Ovary (tissue), 10 donors: ENCODE data around the gene HORMAD2. TPM values are rescaled to one million over a fixed set of nuclear protein-coding genes. Genes with fewer than 3 reads are reported as not detected.

ENCODE experiments used
- DNase-seq, 5 donors: peaks; one replicate each; pipeline ENCODE4 v3.0.0-alpha.2; 2019 to 2020
- H3K27ac ChIP-seq, 2 donors: fragments of 200-600 bp; one replicate each; pipeline versions ENCODE4 v1.5.1 to v1.8.0; 2019 to 2022
- H3K27me3 ChIP-seq: fragments of 200-600 bp; one replicate; pipeline ENCODE4 v1.8.0; 2022
- H3K36me3 ChIP-seq: fragments of 200-600 bp; sonication (generic); one replicate; pipeline ENCODE4 v1.5.1; 2019
- H3K4me1 ChIP-seq: one replicate; pipeline ENCODE4 v1.8.1; 2013; ENCODE audit warnings: mild to moderate bottlenecking, moderate library complexity; ENCODE audit not compliant: insufficient read depth
- H3K4me3 ChIP-seq: fragments of 200-600 bp; sonication (generic); one replicate; pipeline ENCODE4 v1.5.1; 2017
- H3K9me3 ChIP-seq, 2 donors: fragments of 200-600 bp in 1 of 2; sonication (generic) in 1 of 2; one replicate each; pipeline versions ENCODE4 v1.5.1 to v1.8.1; 2013 to 2019; ENCODE audit warnings: mild to moderate bottlenecking in 1 of 2, moderate library complexity in 1 of 2
- CTCF ChIP-seq, 3 donors: fragments of 450-650 bp in 2 of 3; fragments of 200-600 bp in 1 of 3; IDR thresholded peaks; one replicate each; pipeline versions ENCODE4 v1.5.1 to v1.8.0; 2016 to 2022; ENCODE audit warnings: antibody characterized with exemption in 3 of 3, mild to moderate bottlenecking in 1 of 3
- EP300 ChIP-seq: sonication (generic); formaldehyde crosslinking; IDR thresholded peaks from one replicate; pipeline ENCODE4 v1.6.1; 2017; ENCODE audit warnings: antibody characterized with exemption
- POLR2A ChIP-seq: fragments of 450-650 bp; IDR thresholded peaks from one replicate; pipeline ENCODE4 v1.6.1; 2017; ENCODE audit warnings: antibody characterized with exemption, mild to moderate bottlenecking, moderate library complexity
- WGBS, 3 donors: extraction: QIAGEN DNeasy Blood & Tissue Kit in 1 of 3; methylation state at CpG; one replicate each; pipeline versions ENCODE4 v1.1.5 to v1.1.7; 2013 to 2017; 5-methylcytosine and 5-hydroxymethylcytosine counted together
- intact Hi-C, 4 donors: fragments of 100-400 bp; cut with DNase I; formaldehyde crosslinking; loops; one replicate each; pipeline versions ENCODE4 v1.11.0 to v1.15.1; 2022 to 2023
- long read RNA-seq, 3 donors: library from polyadenylated mRNA in 2 of 3; unstranded in 2 of 3; transcript quantifications; one replicate each; pipeline ENCODE4 v2.0.0 and lab custom pipeline, GENCODE V29; 2021 to 2026
- polyA plus RNA-seq, 2 donors: library from polyadenylated mRNA; stranded (reverse); fragments of 200-250 nt in 1 of 2; fragments of 350-450 nt in 1 of 2; fragmentation: Illumina TruSeq in 1 of 2; extraction: RNeasy Lipid Tissue Mini Kit (QIAGEN cat#74804) in 1 of 2; gene quantifications; one replicate each; pipeline ENCODE4 v1.2.3, GENCODE V29; 2013 to 2014
- total RNA-seq, 7 donors: library from RNA; depleted of rRNA in 2 of 7; stranded (reverse); fragments of >200 nt in 2 of 7; fragmentation: NEBNext Ultra II Directional in 3 of 7; extraction: Animal tissue kit (Norgen Biotek cat#: 25700) in 3 of 7; gene quantifications; one replicate each; pipeline versions ENCODE4 v1.1.0 to v1.2.4, GENCODE V29; 2016 to 2023
- donor health status: DM: no; HTN: no; CAD: no; lungs with moderate emphysema.
- donor health status: DM: no; HTN: no; CAD: no.
- donor health status: Bipolar disorder and iron deficiency.
- donor health status: DM: yes; HTN: yes; CAD: no.
- donor health status: DM: no; HTN: no; CAD: no.
- donor health status: DM: yes; HTN: yes; CAD: no.

HORMAD2 gene
- not detected for total RNA-seq
- not detected for polyA plus RNA-seq
- long read RNA-seq, donor 1: 0 reads
- long read RNA-seq, donor 2, partial matches to known transcripts: 0 of 1 reads
- long read RNA-seq, donor 2, other reads (novel, unspliced or antisense): 0 of 1 reads
- long read RNA-seq, donor 3: 0 reads

- intact Hi-C loops: loop anchor here in 3 of 4 donors (5.0 to 10.0 kb wide), 3 partner anchors 385 to 455 kb away; no protein-coding TSS in a partner anchor
- no peak for DNase-seq
- H3K27me3 ChIP-seq: no peaks in the 10 kb centered on the region
- WGBS, 3 donors: 28 to 34% (median 30%) methylated on average over 45 to 53 of the region's 53 CpGs
- H3K4me3 ChIP-seq: no peak within 1 kb of the TSS
- no peaks in the 10 kb centered on the region for H3K9me3 ChIP-seq
- TF ChIP-seq POLR2A (no peak), EP300 (no peak), CTCF (IDR thresholded peaks at IDR 0.05) (no peak)
- H3K4me1 ChIP-seq: no peaks in the 10 kb centered on the region
- H3K36me3 ChIP-seq: no peaks in the 10 kb centered on the region
- H3K27ac ChIP-seq: no peak within 1 kb of the TSS
Observed at GRCh38 chr22:30079952-30080533, at the start of gene HORMAD2. Gene HORMAD2, plus strand, starts transcription at chr22:30080464. Its CDS starts 13,489 bp downstream, at chr22:30093953.

GRCh38 chr22:30031328-30031727 is 48.9 kb upstream of the HORMAD2 start:
- Histone ChIP-seq H3K4me3 (no peak overlapping the region), H3K9me3 (no peaks in the 10 kb centered on the region), H3K4me1 (peaks cover 9% of the 10 kb centered on the region), H3K36me3 (no peaks in the 10 kb centered on the region), H3K27ac (no peak overlapping the region), H3K27me3 (no peaks in the 10 kb centered on the region)
- WGBS, 3 donors: 15 to 29% (median 22%) methylated on average over 3 of the region's 3 CpGs
- intact Hi-C loops: no loop called here
- no peak for DNase-seq
- TF ChIP-seq CTCF (IDR thresholded peaks at IDR 0.05) (no peak), POLR2A (no peak), EP300 (no peak)

- DNase-seq: no peak
- WGBS, 3 donors: 42 to 53% (median 52%) methylated on average over 2 of the region's 2 CpGs
- Histone ChIP-seq H3K4me1 (peaks cover 9% of the 10 kb centered on the region), H3K27ac (no peak overlapping the region), H3K27me3 (no peaks in the 10 kb centered on the region), H3K36me3 (no peaks in the 10 kb centered on the region), H3K4me3 (no peak overlapping the region), H3K9me3 (no peaks in the 10 kb centered on the region)
- intact Hi-C loops: no loop called here
- no peak for TF ChIP-seq EP300
Observed at GRCh38 chr22:30031764-30032455, 48.4 kb upstream of the HORMAD2 start.

GRCh38 chr22:30033137-30033536 is 47.1 kb upstream of the HORMAD2 start:
- no peak overlapping the region for H3K27ac ChIP-seq
- intact Hi-C loops: no loop called here
- no peaks in the 10 kb centered on the region for H3K9me3 ChIP-seq
- DNase-seq: no peak
- no peaks in the 10 kb centered on the region for H3K36me3 ChIP-seq
- H3K27me3 ChIP-seq: no peaks in the 10 kb centered on the region
- TF ChIP-seq EP300 (no peak), CTCF (IDR thresholded peaks at IDR 0.05) (no peak), POLR2A (no peak)
- no peak overlapping the region for H3K4me3 ChIP-seq
- WGBS, 3 donors: 84 to 93% (median 89%) methylated on average over 4 of the region's 4 CpGs
- H3K4me1 ChIP-seq: peaks cover 4% of the 10 kb centered on the region

- Histone ChIP-seq H3K4me3 (no peak overlapping the region), H3K9me3 (no peaks in the 10 kb centered on the region), H3K36me3 (no peaks in the 10 kb centered on the region), H3K27me3 (no peaks in the 10 kb centered on the region), H3K4me1 (peaks cover 4% of the 10 kb centered on the region), H3K27ac (no peak overlapping the region)
- intact Hi-C loops: no loop called here
- DNase-seq: no peak
- WGBS, 3 donors: 68 to 79% (median 72%) methylated on average over 5 of the region's 5 CpGs
- TF ChIP-seq CTCF (IDR thresholded peaks at IDR 0.05) (no peak), EP300 (no peak), POLR2A (no peak)
Observed at GRCh38 chr22:30033901-30034300, 46.4 kb upstream of the HORMAD2 start.
